Fibroblast of villous mesenchyme (primary cell): ENCODE data around the gene HJURP. TPM values are rescaled to one million over a fixed set of nuclear protein-coding genes. Genes with fewer than 3 reads are reported as not detected.

Experiments
- DNase-seq: peaks from one replicate; pipeline ENCODE4 v3.0.0-alpha.2; 2010; ENCODE audit warnings: low read depth
- H3K4me3 ChIP-seq: 2 replicates; pipeline ENCODE4 v1.5.1; 2011; ENCODE audit warnings: low read depth, mild to moderate bottlenecking, low read length
- CTCF ChIP-seq: IDR thresholded peaks from 2 replicates; pipeline ENCODE4 v1.5.1; 2012; ENCODE audit warnings: low read depth, mild to moderate bottlenecking, low read length; ENCODE audit not compliant: insufficient read depth
- total RNA-seq: library from RNA; depleted of rRNA; stranded (reverse); fragments of >200 nt; gene quantifications from 2 replicates; pipeline ENCODE4 v1.2.3, GENCODE V29; 2012

Gene HJURP
- total RNA-seq, 1 donor: 27.2 TPM

- DNase-seq: no peak
- TF ChIP-seq CTCF: no peak
Observed at GRCh38 chr2:233799716-233800115, 54.6 kb downstream of the HJURP start.

DNA sequence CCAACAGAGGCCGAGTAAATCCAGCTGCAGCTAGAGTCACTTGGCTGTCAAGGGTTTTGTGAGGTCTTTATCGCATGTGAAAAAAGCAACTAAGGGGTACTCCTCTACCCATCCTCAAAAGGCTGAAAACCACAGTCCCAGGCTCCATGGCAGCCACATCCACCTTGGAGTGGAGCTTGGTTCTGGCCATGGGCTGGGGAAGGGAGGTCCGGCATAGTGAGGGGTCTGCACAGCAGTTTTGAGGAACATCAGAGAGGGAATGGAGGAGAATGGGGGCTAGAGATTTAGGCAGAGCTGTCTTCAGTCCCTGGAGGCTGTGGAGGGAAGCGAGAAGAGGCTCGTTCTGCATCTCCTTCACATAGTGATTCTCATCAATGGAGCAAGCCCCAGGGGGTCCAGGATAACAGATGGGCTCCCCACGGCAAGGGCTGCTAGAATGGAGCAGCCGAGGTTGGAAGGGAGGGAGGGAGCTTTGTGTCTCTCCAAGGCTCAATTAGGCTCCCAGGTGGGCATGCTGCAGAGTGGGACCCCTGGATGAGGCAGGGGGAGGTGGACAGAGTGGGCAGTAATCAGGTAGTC lies 55.2 kb downstream of the HJURP start:
- no peak for TF ChIP-seq CTCF
- DNase-seq: no peak
- H3K4me3 ChIP-seq: no peak overlapping the region

More at GRCh38 chr2:233799716-233800115, 54.6 kb downstream of the HJURP start:
- H3K4me3 ChIP-seq: no peak overlapping the region

DNA sequence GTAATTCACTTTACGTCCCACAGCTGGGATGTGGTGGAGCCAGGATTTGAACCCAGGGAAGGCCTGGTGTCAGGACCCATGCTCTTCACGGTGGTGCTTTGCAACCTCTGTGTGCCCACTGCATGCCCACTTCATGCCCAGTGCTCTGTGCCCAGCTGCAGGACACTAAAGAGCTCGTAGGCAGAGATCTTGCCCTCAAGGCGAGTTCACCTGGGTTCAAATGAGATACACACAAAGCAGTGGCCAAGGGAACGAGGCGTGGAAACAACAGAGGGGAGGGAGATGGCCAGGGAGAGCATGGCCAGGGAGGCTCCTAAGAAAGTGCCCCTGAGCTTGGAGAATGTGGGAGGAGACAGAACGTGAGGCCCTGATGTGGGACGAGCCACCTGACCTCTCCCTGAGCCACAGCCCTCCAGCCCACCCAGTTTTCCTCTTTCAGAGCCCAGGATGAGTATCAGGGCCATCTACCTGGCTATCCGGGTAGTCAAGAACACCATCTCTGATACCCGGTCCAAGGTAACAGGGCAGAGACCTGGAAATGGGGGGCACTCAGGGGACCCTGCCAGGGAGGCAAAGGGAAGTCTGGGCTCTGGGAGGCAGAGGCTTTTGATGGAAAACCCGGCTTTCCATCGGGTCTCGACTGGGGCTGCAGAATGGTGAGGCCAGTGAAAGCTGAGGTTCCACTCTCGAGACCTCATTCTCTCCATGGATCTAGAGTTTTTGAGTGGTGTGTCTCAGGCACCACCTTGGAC lies 55.8 kb downstream of the HJURP start:
- DNase-seq: no peak
- TF ChIP-seq CTCF: no peak
- H3K4me3 ChIP-seq: no peak overlapping the region

- TF ChIP-seq CTCF: no peak
- H3K4me3 ChIP-seq: no peak overlapping the region
- no peak for DNase-seq
Observed at GRCh38 chr2:233796254-233796653, 58.1 kb downstream of the HJURP start.

GRCh38 chr2:233795735-233796171 lies 58.6 kb downstream of the HJURP start:
- no peak for DNase-seq
- no peak overlapping the region for H3K4me3 ChIP-seq
- TF ChIP-seq CTCF: no peak

GRCh38 chr2:233794128-233794658 lies 60.1 kb downstream of the HJURP start:
- no peak for DNase-seq
- no peak overlapping the region for H3K4me3 ChIP-seq
- no peak for TF ChIP-seq CTCF
